GM18526 (cell line): ENCODE data around the gene CKM.

Source experiments
- POLR2A ChIP-seq: IDR thresholded peaks from 3 replicates; pipeline ENCODE4 v1.6.1; 2011; ENCODE audit not compliant: insufficient read length; ENCODE audit errors: extremely low read depth

The CKM gene

DNA sequence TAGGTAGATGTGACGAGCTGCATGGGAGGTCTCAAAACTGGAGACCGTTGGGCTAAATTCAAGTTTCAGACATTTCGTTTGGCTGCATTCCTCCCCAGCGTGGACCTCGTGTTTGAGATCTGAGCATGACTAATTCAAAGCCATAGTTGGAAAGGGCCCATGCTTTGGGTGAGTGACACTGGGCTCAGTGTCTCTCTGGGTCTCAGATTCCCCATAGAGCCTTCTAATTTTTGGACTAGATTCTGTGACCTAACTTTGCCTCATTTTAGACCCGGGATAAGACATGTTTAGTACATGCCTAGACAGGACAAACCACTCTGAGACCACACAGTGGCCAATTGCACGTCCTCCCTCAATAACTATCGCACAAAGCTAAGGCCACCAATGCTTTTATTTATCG, 16.6 kb downstream of the CKM start:
- TF ChIP-seq POLR2A, result no peak

DNA sequence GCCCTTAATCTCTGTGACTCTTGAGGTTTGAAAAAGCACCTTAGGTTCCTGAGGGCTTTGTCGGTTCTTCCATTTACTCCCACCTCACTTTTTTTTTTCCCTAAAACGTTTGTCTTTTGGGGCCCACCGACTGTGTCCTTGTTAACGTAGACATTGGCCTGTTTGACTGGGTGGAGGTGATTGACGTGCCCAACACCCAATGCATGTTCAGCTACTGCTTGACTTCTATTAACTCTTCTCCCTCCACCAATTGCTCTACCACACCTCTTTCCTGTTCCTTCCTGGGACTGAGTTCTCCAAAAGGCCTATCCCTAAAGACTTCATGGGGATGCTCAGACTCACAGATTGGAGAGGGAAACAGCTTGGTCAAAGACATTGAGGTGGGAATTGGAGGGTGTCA, 17.3 kb downstream of the CKM start:
- no peak for TF ChIP-seq POLR2A

DNA sequence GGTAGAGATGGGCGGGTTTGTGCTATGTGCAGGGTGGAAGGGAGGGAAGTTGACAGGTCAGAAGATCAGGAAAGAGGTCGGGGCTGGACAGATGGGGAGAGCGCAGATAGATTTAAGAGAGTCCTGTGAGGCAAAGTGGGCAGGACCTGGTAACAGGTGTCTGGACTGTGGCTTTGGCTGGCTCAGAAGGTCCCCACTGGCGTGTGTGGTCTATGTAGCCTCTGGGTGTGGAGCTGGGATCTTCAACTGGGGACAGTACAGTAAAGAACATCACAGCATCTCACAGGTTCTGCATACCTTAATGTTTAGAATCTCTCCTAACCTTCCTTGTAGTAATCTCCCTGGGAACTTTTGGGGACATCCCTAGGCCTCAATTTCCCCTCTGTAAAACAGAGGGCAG, 17.7 kb downstream of the CKM start:
- no peak for TF ChIP-seq POLR2A

GRCh38 chr19:45304141-45304926, 18.3 kb downstream of the CKM start:
- TF ChIP-seq POLR2A, result no peak

DNA sequence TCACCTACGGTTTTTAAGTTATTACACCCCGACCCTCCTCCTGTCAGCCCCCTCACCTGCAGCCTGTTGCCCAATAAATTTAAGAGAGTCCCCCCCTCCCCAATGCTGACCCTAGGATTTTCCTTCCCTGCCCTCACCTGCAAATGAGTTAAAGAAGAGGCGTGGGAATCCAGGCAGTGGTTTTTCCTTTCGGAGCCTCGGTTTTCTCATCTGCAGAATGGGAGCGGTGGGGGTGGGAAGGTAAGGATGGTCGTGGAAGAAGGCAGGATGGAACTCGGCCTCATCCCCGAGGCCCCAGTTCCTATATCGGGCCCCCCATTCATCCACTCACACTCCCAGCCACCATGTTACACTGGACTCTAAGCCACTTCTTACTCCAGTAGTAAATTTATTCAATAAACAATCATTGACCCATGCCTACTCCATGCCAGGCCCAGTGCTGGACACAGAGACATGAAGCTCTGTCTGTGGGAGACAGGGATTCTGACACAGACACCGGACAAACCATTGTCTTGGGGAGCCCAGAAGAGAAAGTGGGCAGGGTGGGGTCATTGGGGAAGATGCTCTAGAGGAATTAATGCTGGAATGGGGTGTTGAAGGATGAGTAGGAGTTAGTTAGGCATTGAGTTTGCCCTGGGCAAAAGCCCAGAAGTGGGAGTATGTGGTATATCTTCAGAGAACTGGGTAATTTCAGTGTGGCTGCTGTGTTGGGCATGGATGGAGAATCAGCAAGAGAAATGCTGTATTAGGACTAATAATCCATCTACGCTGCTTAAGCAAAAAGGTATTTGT, 19.2 kb downstream of the CKM start:
- TF ChIP-seq POLR2A, result no peak

- TF ChIP-seq POLR2A, result no peak
These were observed 20.3 kb downstream of the CKM start for GRCh38 chr19:45302416-45302815.

GRCh38 chr19:45299719-45300118, 23.0 kb downstream of the CKM start:
- TF ChIP-seq POLR2A, result no peak

DNA sequence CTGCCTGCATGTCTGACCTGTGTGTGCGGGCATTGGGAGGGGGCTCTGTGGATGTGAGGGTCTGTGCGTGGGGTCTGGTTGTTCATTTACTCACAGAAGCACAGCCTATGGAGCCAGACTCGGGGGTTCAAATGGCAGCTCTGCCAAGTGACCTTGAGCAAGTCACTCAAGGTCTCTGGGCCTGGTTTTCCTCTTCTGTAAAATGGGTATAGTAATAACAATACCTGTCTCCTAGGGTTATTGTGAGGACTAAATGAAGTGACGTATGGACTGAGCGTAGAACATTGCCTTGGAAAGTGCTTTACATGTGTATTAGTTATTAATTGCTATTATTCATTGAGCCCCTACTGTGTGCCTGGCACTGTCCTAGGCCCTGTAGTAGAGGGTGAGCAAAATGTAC, 24.4 kb downstream of the CKM start:
- no peak for TF ChIP-seq POLR2A

DNA sequence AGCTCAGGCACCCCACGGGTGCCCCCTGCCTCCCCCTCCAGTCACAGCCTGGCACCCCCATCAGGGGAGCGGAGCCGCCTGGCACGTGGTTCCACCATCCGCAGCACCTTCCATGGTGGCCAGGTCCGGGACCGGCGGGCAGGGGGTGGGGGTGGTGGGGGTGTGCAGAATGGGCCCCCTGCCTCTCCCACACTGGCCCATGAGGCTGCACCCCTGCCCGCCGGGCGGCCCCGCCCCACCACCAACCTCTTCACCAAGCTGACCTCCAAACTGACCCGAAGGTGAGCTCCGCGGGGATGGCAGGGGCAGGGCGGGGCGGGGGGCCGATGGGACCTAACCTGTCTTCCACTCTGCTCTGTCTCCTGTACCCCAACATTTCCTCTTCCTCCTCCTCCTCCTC, 25.0 kb downstream of the CKM start:
- TF ChIP-seq POLR2A, result no peak

DNA sequence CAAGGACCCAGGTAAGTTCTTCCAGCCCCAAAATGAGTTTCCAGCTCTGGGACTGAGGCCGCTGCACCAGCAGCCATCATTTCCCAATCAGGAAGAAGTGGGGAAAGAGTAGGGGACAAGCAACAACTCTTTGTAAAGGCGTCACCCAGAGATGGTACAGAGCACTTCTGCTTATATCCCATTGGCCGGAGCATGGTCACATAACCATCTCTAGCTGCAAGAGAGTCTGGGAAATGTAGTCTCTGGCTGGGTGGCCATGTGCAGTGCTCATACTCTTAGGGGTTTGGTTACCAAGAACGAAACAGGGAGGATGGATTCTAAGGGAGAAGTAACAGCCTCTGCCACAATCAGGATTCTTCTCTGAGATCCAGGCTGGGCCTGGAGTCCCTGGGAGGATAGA, 26.3 kb downstream of the CKM start:
- no peak for TF ChIP-seq POLR2A

- TF ChIP-seq POLR2A, result no peak
These were observed 26.8 kb downstream of the CKM start for GRCh38 chr19:45295873-45296272.

- TF ChIP-seq POLR2A, result no peak
These were observed 28.2 kb downstream of the CKM start for GRCh38 chr19:45294291-45295029.

- no peak for TF ChIP-seq POLR2A
These were observed 29.0 kb downstream of the CKM start for GRCh38 chr19:45293682-45294081.

DNA sequence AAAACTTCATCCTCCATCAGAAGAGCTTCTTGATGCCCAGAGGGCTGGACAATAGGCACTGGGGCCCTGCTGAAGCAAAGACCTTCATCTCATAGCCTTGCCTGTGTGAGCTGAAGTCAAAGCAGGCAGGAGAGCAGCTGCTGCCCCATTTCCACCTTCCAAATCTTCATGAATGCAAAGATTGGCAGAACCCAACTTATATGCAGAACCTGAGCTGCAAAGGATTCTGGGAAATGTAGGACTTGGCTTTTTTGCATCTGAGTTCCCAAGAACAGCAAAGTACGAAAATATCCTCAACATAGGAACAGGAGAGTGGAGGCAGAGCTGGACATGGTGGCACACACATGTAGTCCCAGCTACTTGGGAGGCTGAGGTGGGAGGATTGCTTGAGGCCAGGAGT, 30.8 kb downstream of the CKM start:
- no peak for TF ChIP-seq POLR2A

GRCh38 chr19:45290381-45290931, 32.2 kb downstream of the CKM start:
- no peak for TF ChIP-seq POLR2A

DNA sequence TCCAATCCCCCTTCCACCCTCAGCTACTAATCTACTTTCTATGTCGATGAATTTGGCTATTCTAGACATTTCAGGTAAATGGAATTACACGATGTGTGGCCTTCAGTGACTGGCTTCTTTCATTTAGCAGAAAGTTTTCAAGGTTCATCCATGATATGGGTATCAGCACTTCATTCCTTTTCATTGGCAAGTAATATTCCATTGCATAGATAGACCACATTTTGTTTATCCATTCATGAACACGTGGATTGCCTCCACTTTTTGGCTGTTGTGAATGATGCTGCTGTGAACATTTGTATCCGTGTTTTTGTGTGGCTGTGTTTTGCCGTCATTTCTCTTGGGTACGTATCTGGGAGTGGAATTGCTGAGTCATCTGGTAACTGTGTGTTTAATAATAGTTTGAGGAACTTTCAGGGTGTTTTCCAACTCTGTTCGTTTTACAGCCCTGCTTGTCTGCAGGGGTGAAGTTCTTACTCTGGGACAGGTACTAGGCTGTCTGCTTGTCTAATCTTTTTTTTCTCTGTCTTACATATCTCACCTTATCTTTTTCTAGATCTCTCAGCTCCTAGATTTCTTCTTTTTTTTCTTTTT, 39.1 kb downstream of the CKM start:
- TF ChIP-seq POLR2A, result no peak

DNA sequence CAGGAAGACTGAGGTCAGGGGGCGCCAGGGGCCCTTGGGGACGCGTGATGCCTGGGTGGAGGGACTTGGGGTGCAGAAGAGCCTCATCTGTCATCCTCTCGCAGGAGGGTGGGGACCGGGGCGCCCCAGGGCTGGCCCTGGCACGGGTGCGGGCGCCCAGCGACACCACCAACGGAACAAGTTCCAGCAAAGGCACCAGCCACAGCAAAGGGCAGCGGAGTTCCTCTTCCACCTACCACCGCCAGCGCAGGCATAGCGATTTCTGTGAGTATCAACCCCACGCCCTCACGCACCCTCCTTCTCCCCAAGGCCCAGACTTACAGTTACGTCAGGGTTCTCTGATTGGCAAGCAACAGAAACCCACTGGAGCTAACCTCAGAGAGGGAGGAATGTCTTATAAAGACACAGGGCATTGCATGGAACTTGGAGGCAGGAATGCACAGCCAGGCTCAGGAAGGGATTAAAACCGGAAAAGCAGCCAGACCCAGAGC, 42.2 kb downstream of the CKM start:
- no peak for TF ChIP-seq POLR2A
